ENCODE results near the gene GCLC. TPM values are rescaled to one million over a fixed set of nuclear protein-coding genes. Genes with fewer than 3 reads are reported as not detected.

The GCLC gene
- total and polyA plus RNA-seq, 10 donors: 9.2 to 132 (median 60.4) TPM

GRCh38 chr6:53455678-53456077 lies 89.2 kb downstream of the GCLC start:
- 90 to 100% (median 97%) methylated on average over 1 of the region's 1 CpG for WGBS, 5 donors
- TF ChIP-seq POLR2A (IDR thresholded peaks at IDR 0.05) (no peak), POLR2AphosphoS5 (IDR thresholded peaks at IDR 0.05) (no peak)
- TF ChIP-seq, protein P1, sequence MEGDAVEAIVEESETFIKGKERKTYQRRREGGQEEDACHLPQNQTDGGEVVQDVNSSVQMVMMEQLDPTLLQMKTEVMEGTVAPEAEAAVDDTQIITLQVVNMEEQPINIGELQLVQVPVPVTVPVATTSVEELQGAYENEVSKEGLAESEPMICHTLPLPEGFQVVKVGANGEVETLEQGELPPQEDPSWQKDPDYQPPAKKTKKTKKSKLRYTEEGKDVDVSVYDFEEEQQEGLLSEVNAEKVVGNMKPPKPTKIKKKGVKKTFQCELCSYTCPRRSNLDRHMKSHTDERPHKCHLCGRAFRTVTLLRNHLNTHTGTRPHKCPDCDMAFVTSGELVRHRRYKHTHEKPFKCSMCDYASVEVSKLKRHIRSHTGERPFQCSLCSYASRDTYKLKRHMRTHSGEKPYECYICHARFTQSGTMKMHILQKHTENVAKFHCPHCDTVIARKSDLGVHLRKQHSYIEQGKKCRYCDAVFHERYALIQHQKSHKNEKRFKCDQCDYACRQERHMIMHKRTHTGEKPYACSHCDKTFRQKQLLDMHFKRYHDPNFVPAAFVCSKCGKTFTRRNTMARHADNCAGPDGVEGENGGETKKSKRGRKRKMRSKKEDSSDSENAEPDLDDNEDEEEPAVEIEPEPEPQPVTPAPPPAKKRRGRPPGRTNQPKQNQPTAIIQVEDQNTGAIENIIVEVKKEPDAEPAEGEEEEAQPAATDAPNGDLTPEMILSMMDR (IDR thresholded peaks at IDR 0.05 in 8 of 11, conservative IDR thresholded peaks at IDR 0.05 in 3 of 11): no peak
- DNase-seq: no peak
- Histone ChIP-seq H3K27ac (no peak overlapping the region), H3K4me3 (no peak overlapping the region), H3K4me1 (peaks cover 0 to 29% (median 12%) of the 10 kb centered on the region in 6 donors), H3K36me3 (no peaks in the 10 kb centered on the region), H3K27me3 (replicated peaks in 1 of 7) (no peaks in the 10 kb centered on the region), H3K9me3 (peaks cover 0 to 9% (median 2%) of the 10 kb centered on the region in 8 donors)
- intact Hi-C loops (cut with DNase I; ENCODE audit: low total_unique reads): no loop called here

- Histone ChIP-seq H3K4me1 (peaks cover 0 to 13% (median 5%) of the 10 kb centered on the region in 6 donors), H3K36me3 (no peaks in the 10 kb centered on the region), H3K4me3 (no peak overlapping the region), H3K27me3 (replicated peaks in 1 of 7) (no peaks in the 10 kb centered on the region), H3K27ac (no peak overlapping the region), H3K9me3 (peaks cover 0 to 18% (median 7%) of the 10 kb centered on the region in 8 donors)
- TF ChIP-seq POLR2AphosphoS5 (IDR thresholded peaks at IDR 0.05): no peak
- no peak for TF ChIP-seq POLR2A (IDR thresholded peaks at IDR 0.05)
- TF ChIP-seq, protein P1 (IDR thresholded peaks at IDR 0.05 in 8 of 11, conservative IDR thresholded peaks at IDR 0.05 in 3 of 11): no peak
- WGBS, 5 donors: 88 to 95% (median 90%) methylated on average over 3 of the region's 3 CpGs
- intact Hi-C loops (cut with DNase I; ENCODE audit: low total_unique reads): no loop called here
- DNase-seq: no peak
These were observed 93.7 kb downstream of the GCLC start for GRCh38 chr6:53451165-53451564.

DNA sequence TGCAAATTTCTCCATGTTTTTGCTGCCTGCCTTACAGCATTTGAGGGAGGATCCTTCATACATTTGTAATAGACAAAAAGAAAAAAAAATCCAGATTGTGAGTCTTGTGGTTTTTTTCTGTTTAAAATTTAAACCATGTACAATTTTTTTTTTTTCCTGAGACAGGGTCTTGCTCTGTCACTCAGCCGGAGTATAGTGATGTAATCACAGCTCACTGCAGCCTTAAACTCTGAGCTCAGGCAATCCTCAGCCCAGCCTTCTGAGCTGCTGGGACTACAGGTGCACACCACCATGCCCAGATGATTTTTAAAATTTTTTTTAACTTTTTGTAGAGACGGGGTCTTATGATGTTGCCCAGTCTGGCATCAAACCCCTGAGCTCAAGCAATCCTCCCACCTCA lies 97.0 kb downstream of the GCLC start:
- intact Hi-C loops (cut with DNase I; ENCODE audit: low total_unique reads): no loop called here
- 69 to 82% (median 77%) methylated on average over 2 of the region's 2 CpGs for WGBS, 5 donors

More for the DNA sequence above, 97.0 kb downstream of the GCLC start:
- no peaks in the 10 kb centered on the region for H3K27me3 ChIP-seq (replicated peaks in 1 of 7)
- H3K4me3 ChIP-seq: no peak overlapping the region
- TF ChIP-seq POLR2A (IDR thresholded peaks at IDR 0.05): no peak
- H3K36me3 ChIP-seq: no peaks in the 10 kb centered on the region
- no peak overlapping the region for H3K27ac ChIP-seq
- peaks cover 0 to 16% (median 5%) of the 10 kb centered on the region in 6 donors for H3K4me1 ChIP-seq
- no peak for DNase-seq
- peaks cover 0 to 10% (median 2%) of the 10 kb centered on the region in 8 donors for H3K9me3 ChIP-seq

Other genes with a start within 250 kb of the GCLC start
- gene ELOVL5, start 196.2 kb downstream of the GCLC start, total RNA-seq: 100 to 1,000 TPM in 2 of 7 donors, 10 to 100 TPM in 5; 89.3 to 113 (median 93.9) TPM
- gene ELOVL5, start 196.2 kb downstream of the GCLC start, polyA plus RNA-seq: 10 to 100 TPM; 48.8 to 65.8 (median 56.6) TPM
- gene KLHL31, start 120.7 kb upstream of the GCLC start, total RNA-seq: under 1 TPM; 0.10 to 0.51 (median 0.23) TPM
- gene KLHL31, start 120.7 kb upstream of the GCLC start, polyA plus RNA-seq: under 1 TPM; 0.09 to 0.22 (median 0.15) TPM
- 1 to 10 TPM; 2.4 to 6.3 (median 4.0) TPM for gene LRRC1, start 249.9 kb upstream of the GCLC start, total RNA-seq
- gene LRRC1, start 249.9 kb upstream of the GCLC start, polyA plus RNA-seq: 1 to 10 TPM; 1.8 to 2.2 (median 2.0) TPM

All from spleen (tissue), 11 donors.